WTC11 (cell line): ENCODE measurements around the gene NLRP13. TPM values are rescaled to one million over a fixed set of nuclear protein-coding genes. Genes with fewer than 3 reads are reported as not detected.

Experiments
- ATAC-seq: fragments of 200-7000 bp; cut with Tn5 transposase; 2 replicates; pipeline ENCODE4 v1.10.0; 2021; ENCODE audit warnings: mild to moderate bottlenecking, moderate library complexity
- Bru-seq: library from RNA; stranded (reverse); fragments of 400-500 nt; gene quantifications from one replicate; lab custom pipeline; 2021; lab: Mats Ljungman, UMichigan
- CTCF ChIA-PET: fragments of 300-600 bp; sonication (Branson Sonifier 250); formaldehyde crosslinking; loops from one replicate; lab custom pipeline; 2021; ENCODE audit warnings: antibody characterized with exemption; lab: Charles Lee
- POLR2A ChIA-PET: fragments of 350-600 bp; sonication (Branson Sonifier 250); formaldehyde crosslinking; loops from one replicate; lab custom pipeline; 2021; ENCODE audit warnings: antibody characterized with exemption; lab: Charles Lee
- DNase-seq: peaks from one replicate; pipeline ENCODE4 v3.0.0; 2021; ENCODE audit warnings: low spot score
- H3K27ac Mint-ChIP-seq: 2 replicates; pipeline ENCODE4 v1.8.0; 2021; ENCODE audit warnings: mixed read lengths
- H3K27me3 Mint-ChIP-seq: 2 replicates; pipeline ENCODE4 v1.8.0; 2021; ENCODE audit warnings: low read depth, mild to moderate bottlenecking, moderate library complexity, mixed read lengths
- H3K36me3 Mint-ChIP-seq: 2 replicates; pipeline ENCODE4 v1.8.0; 2021; ENCODE audit warnings: mixed read lengths
- H3K4me1 Mint-ChIP-seq: 2 replicates; pipeline ENCODE4 v1.8.0; 2022; ENCODE audit warnings: mixed read lengths
- H3K4me3 Mint-ChIP-seq: 2 replicates; pipeline ENCODE4 v1.8.0; 2021; ENCODE audit warnings: mild to moderate bottlenecking, moderate library complexity, mixed read lengths
- H3K9me3 Mint-ChIP-seq: 2 replicates; pipeline ENCODE4 v1.8.0; 2021; ENCODE audit warnings: mixed read lengths
- AR ChIP-seq: fragments of 250-450 bp; sonication (Bioruptor Pico); IDR thresholded peaks from 2 replicates; pipeline ENCODE4 v1.9.0; 2021; ENCODE audit warnings: mild to moderate bottlenecking
- ATF6 ChIP-seq: sonication (generic); formaldehyde crosslinking; IDR thresholded peaks from 2 replicates; pipeline ENCODE4 v1.8.1; 2023; ENCODE audit warnings: mild to moderate bottlenecking, missing genetic modification reagents
- CREB1 ChIP-seq: sonication (generic); formaldehyde crosslinking; IDR thresholded peaks from 2 replicates; pipeline ENCODE4 v1.8.0; 2023; ENCODE audit warnings: mild to moderate bottlenecking, missing genetic modification reagents
- CTCF ChIP-seq: fragments of 200-600 bp; IDR thresholded peaks from 2 replicates; pipeline ENCODE4 v1.8.0; 2022; ENCODE audit warnings: antibody characterized with exemption
- FOXP1 ChIP-seq: sonication (generic); formaldehyde crosslinking; IDR thresholded peaks from 2 replicates; pipeline ENCODE4 v1.8.0; 2022; ENCODE audit warnings: missing genetic modification reagents, mild to moderate bottlenecking, moderate library complexity, borderline replicate concordance
- GABPB1 ChIP-seq: sonication (generic); formaldehyde crosslinking; IDR thresholded peaks from 2 replicates; pipeline ENCODE4 v1.8.1; 2023; ENCODE audit warnings: mild to moderate bottlenecking, missing genetic modification reagents
- GTF2I ChIP-seq: fragments of 250-450 bp; sonication (Bioruptor Pico); conservative IDR thresholded peaks from 2 replicates; pipeline ENCODE4 v1.4.0; 2021; ENCODE audit warnings: mild to moderate bottlenecking
- KAT7 ChIP-seq: sonication (generic); formaldehyde crosslinking; IDR thresholded peaks from 2 replicates; pipeline ENCODE4 v1.8.1; 2023; ENCODE audit warnings: missing genetic modification reagents, mild to moderate bottlenecking, borderline replicate concordance
- NFE2L1 ChIP-seq: sonication (generic); formaldehyde crosslinking; IDR thresholded peaks from 2 replicates; pipeline ENCODE4 v1.8.1; 2023; ENCODE audit warnings: missing genetic modification reagents
- NR2C2 ChIP-seq: sonication (generic); formaldehyde crosslinking; IDR thresholded peaks from 2 replicates; pipeline ENCODE4 v1.8.0; 2022; ENCODE audit warnings: mild to moderate bottlenecking, missing genetic modification reagents
- NR3C1 ChIP-seq: sonication (generic); formaldehyde crosslinking; conservative IDR thresholded peaks from 2 replicates; pipeline ENCODE4 v1.8.1; 2023; ENCODE audit warnings: low read depth, mild to moderate bottlenecking, missing genetic modification reagents
- RELA ChIP-seq: sonication (generic); formaldehyde crosslinking; IDR thresholded peaks from 2 replicates; pipeline ENCODE4 v1.8.1; 2022; ENCODE audit warnings: missing genetic modification reagents, mild to moderate bottlenecking, borderline replicate concordance
- SMAD3 ChIP-seq: sonication (generic); formaldehyde crosslinking; IDR thresholded peaks from 2 replicates; pipeline ENCODE4 v1.8.0; 2022; ENCODE audit warnings: missing genetic modification reagents, mild to moderate bottlenecking, borderline replicate concordance
- ZNF121 ChIP-seq: sonication (generic); formaldehyde crosslinking; IDR thresholded peaks from 2 replicates; pipeline ENCODE4 v1.8.0; 2023; ENCODE audit warnings: missing genetic modification reagents
- ZNF138 ChIP-seq: sonication (generic); formaldehyde crosslinking; conservative IDR thresholded peaks from 2 replicates; pipeline ENCODE4 v1.8.1; 2022; ENCODE audit warnings: mild to moderate bottlenecking, moderate library complexity, missing genetic modification reagents
- long read RNA-seq, 3 experiments: library from RNA in 1 of 3; library from capped mRNA in 1 of 3; library from polyadenylated mRNA in 1 of 3; unstranded in 2 of 3; stranded (forward) in 1 of 3; transcript quantifications; one replicate each; pipeline ENCODE4 v2.0.0, GENCODE V29; 2021
- total RNA-seq: library from RNA; stranded (reverse); gene quantifications from 3 replicates; pipeline ENCODE4 v1.2.3, GENCODE V29; 2021

Gene NLRP13
- total RNA-seq = not detected in 3 replicates
- Bru-seq, nascent RNA = not detected
- long read RNA-seq, experiment 1 = 0 reads
- long read RNA-seq, experiment 2 = 0 reads
- long read RNA-seq, experiment 3 = 0 reads

GRCh38 chr19:55931936-55932386 is at the start of gene NLRP13:
NLRP13 (minus strand) TSS chr19:55932336; CDS start chr19:55932311, 25 bp downstream.
- Mint-ChIP-seq H3K9me3 (peaks cover 85% of the 10 kb centered on the region), H3K27ac (no peak within 1 kb of the TSS), H3K4me1 (no peaks in the 10 kb centered on the region), H3K27me3 (peaks cover 15% of the 10 kb centered on the region), H3K36me3 (peaks cover 65% of the 10 kb centered on the region), H3K4me3 (no peak within 1 kb of the TSS)
- CTCF ChIA-PET = no interaction called here
- POLR2A ChIA-PET = no interaction called here
- no peak for TF ChIP-seq ZNF138 (CRISPR knock-in tag)
- no peak for ATAC-seq
- DNase-seq = no peak

GRCh38 chr19:55980415-55980814 is 48.3 kb upstream of the NLRP13 start:
- TF ChIP-seq GABPB1 (CRISPR knock-in tag) (no peak), ZNF121 (CRISPR knock-in tag) (no peak), NR3C1 (CRISPR knock-in tag) (no peak), FOXP1 (CRISPR knock-in tag) (no peak), RELA (no peak), NR2C2 (CRISPR knock-in tag) (no peak)
- peaks cover 77% of the 10 kb centered on the region for H3K9me3 Mint-ChIP-seq
- H3K27me3 Mint-ChIP-seq = peaks cover 3% of the 10 kb centered on the region
- CTCF ChIA-PET = no interaction called here
- no peaks in the 10 kb centered on the region for H3K4me1 Mint-ChIP-seq
- H3K27ac Mint-ChIP-seq = no peak overlapping the region
- DNase-seq (no peak), ATAC-seq (no peak)
- POLR2A ChIA-PET = no interaction called here
- no peak overlapping the region for H3K4me3 Mint-ChIP-seq
- peaks cover 51% of the 10 kb centered on the region for H3K36me3 Mint-ChIP-seq

GRCh38 chr19:55973982-55974381 is 41.8 kb upstream of the NLRP13 start:
- POLR2A ChIA-PET = no interaction called here
- Mint-ChIP-seq H3K36me3 (peaks cover 65% of the 10 kb centered on the region), H3K4me3 (no peak overlapping the region)

GRCh38 chr19:55962186-55962585 is 30.1 kb upstream of the NLRP13 start:
- peaks cover 64% of the 10 kb centered on the region for H3K9me3 Mint-ChIP-seq

More at GRCh38 chr19:55973982-55974381, 41.8 kb upstream of the NLRP13 start:
- CTCF ChIA-PET = no interaction called here
- no peak for DNase-seq
- no peak for TF ChIP-seq CREB1 (CRISPR knock-in tag)
- TF ChIP-seq AR = no peak
- no peaks in the 10 kb centered on the region for H3K4me1 Mint-ChIP-seq
- H3K27me3 Mint-ChIP-seq = peaks cover 17% of the 10 kb centered on the region
- ATAC-seq = no peak
- H3K27ac Mint-ChIP-seq = no peak overlapping the region
- peaks cover 82% of the 10 kb centered on the region for H3K9me3 Mint-ChIP-seq

More at GRCh38 chr19:55962186-55962585, 30.1 kb upstream of the NLRP13 start:
- ATAC-seq (no peak), DNase-seq (no peak)
- ChIA-PET CTCF (no interaction called here), POLR2A (no interaction called here)
- H3K27ac Mint-ChIP-seq = no peak overlapping the region
- no peak overlapping the region for H3K4me3 Mint-ChIP-seq
- H3K36me3 Mint-ChIP-seq = peaks cover 51% of the 10 kb centered on the region
- peaks cover 9% of the 10 kb centered on the region for H3K27me3 Mint-ChIP-seq
- H3K4me1 Mint-ChIP-seq = no peaks in the 10 kb centered on the region
- TF ChIP-seq GTF2I (CRISPR knock-in tag) = no peak
- TF ChIP-seq CTCF = no peak
- no peak for TF ChIP-seq ATF6
- no peak for TF ChIP-seq KAT7 (CRISPR knock-in tag)
- no peak for TF ChIP-seq SMAD3 (CRISPR knock-in tag)
- no peak for TF ChIP-seq NFE2L1 (CRISPR knock-in tag)
- TF ChIP-seq, all 79 proteins: peak for 0
